Adrenal gland (tissue), 5 donors: ENCODE results near the gene COASY.

Experiments used
- CTCF ChIP-seq, 6 experiments: fragments of 450-650 bp in 4 of 6; fragments of 200-600 bp in 2 of 6; sonication (generic) in 1 of 6; IDR thresholded peaks; 1 replicate in 5 of 6; 2 replicates in 1 of 6; pipeline versions ENCODE4 v1.5.1 to v1.8.0; 2016 to 2021; ENCODE audit warnings: antibody characterized with exemption in 6 of 6, mild to moderate bottlenecking in 2 of 6, moderate library complexity in 1 of 6
- POLR2A ChIP-seq, 2 donors: fragments of 450-650 bp; IDR thresholded peaks; one replicate each; pipeline ENCODE4 v1.6.1; 2017; ENCODE audit warnings: antibody characterized with exemption in 2 of 2, mild to moderate bottlenecking in 2 of 2, moderate library complexity in 1 of 2
- donor health status: DM: no; HTN: no; CAD: no.

DNA sequence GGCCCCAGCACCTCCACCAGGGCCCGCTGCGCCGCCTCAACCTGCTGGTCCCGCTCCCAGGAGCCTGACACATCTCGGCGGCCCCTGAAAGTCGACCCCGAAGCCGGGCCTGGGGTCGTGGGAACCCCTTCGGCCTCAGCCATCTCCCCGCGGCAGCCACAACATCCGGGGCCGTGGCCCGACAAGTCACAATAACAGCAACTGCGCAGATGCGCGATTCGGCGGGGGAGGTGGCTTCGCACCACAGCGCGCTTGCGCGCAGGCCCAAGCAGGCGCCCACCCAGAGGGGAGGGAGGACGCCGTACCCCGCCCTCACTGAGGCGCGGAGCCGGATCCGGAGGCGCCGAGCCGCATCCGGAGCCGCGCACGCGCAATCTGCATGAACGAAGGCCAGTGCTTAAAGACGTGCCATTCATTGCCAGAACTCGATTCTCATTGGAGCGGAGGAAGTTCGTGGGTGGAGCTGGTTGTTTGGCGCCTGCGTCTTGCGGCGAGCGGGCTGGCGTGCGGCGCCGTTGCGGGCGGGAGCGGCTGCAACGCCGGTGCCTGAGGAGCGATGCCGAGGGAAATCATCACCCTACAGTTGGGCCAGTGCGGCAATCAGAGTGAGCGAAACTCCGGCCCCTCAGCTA is 47.4 kb downstream of the COASY start, which contains the start of the genes RETREG3 and TUBG1:
- peak in 5 of 6 experiments; percentile 19 to 44 (median 24) for TF ChIP-seq CTCF (IDR thresholded peaks at IDR 0.05)
- peak; percentile 65 to 82 for TF ChIP-seq POLR2A (IDR thresholded peaks at IDR 0.05)
